SK-N-SH (cell line): ENCODE measurements around the gene SH3TC1. TPM values are rescaled to one million over a fixed set of nuclear protein-coding genes. Genes with fewer than 3 reads are reported as not detected.

Experiments
- CTCF ChIA-PET: fragments of 300-600, 350-600 bp; formaldehyde crosslinking; extraction: SDS; loops from one replicate; lab custom pipeline; 2021; lab: Yijun Ruan, JAX
- POLR2A ChIA-PET: fragments of 350-600 bp; sonication (Branson Sonifier 250); formaldehyde crosslinking; extraction: SDS; loops from one replicate; lab custom pipeline; 2020; ENCODE audit warnings: antibody characterized with exemption, inconsistent platforms; lab: Yijun Ruan, JAX
- DNase-seq: peaks from one replicate; pipeline ENCODE4 v3.0.0; 2012
- H2AFZ ChIP-seq: fragments of 200-600 bp; sonication (generic); 2 replicates; pipeline ENCODE4 v1.8.1; 2016; ENCODE audit warnings: antibody characterized with exemption, mild to moderate bottlenecking, low read depth
- H3F3A ChIP-seq: fragments of 200-600 bp; sonication (generic); replicated peaks from 2 replicates; pipeline ENCODE3; 2016; ENCODE audit warnings: antibody characterized with exemption, mild to moderate bottlenecking; ENCODE audit not compliant: insufficient read depth
- H3K27ac ChIP-seq, 2 experiments: fragments of 200-500 bp in 1 of 2; fragments of 200-600 bp in 1 of 2; sonication (Bioruptor generic) in 1 of 2; sonication (generic), shearing (Covaris generic) in 1 of 2; 2 replicates each; pipeline versions ENCODE4 v1.5.1 to v1.6.1; 2014 to 2016; ENCODE audit warnings: low read depth in 2 of 2, inconsistent platforms in 1 of 2, low read length in 1 of 2, mild to moderate bottlenecking in 1 of 2, mixed read lengths in 1 of 2
- H3K27me3 ChIP-seq: fragments of 200-600 bp; sonication (generic), shearing (Covaris generic); 2 replicates; pipeline ENCODE4 v1.6.1; 2016; ENCODE audit warnings: mixed run types; ENCODE audit not compliant: insufficient read depth
- H3K36me3 ChIP-seq, 2 experiments: fragments of 200-500 bp in 1 of 2; fragments of 200-600 bp in 1 of 2; sonication (Bioruptor generic) in 1 of 2; sonication (generic) in 1 of 2; replicated peaks in 1 of 2; 2 replicates each; pipeline versions ENCODE3 to v1.5.1; 2014 to 2016; ENCODE audit warnings: low read length in 1 of 2, mild to moderate bottlenecking in 1 of 2; ENCODE audit not compliant: insufficient read depth in 2 of 2, control insufficient read depth in 1 of 2
- H3K4me1 ChIP-seq, 2 experiments: fragments of 200-500 bp in 1 of 2; fragments of 200-600 bp in 1 of 2; sonication (Bioruptor generic) in 1 of 2; sonication (generic), shearing (Covaris generic) in 1 of 2; 2 replicates each; pipeline versions ENCODE4 v1.5.1 to v1.6.1; 2014 to 2016; ENCODE audit warnings: low read depth in 1 of 2, low read length in 1 of 2, mixed run types in 1 of 2; ENCODE audit not compliant: insufficient read depth in 2 of 2, control insufficient read depth in 1 of 2
- H3K4me2 ChIP-seq: fragments of 200-600 bp; sonication (generic), shearing (Covaris generic); 2 replicates; pipeline ENCODE4 v1.6.1; 2017; ENCODE audit warnings: mixed run types
- H3K4me3 ChIP-seq, 2 experiments: fragments of 200-500 bp in 1 of 2; fragments of 200-600 bp in 1 of 2; sonication (Bioruptor generic) in 1 of 2; sonication (generic), shearing (Covaris generic) in 1 of 2; 2 replicates each; pipeline versions ENCODE4 v1.5.1 to v1.8.1; 2014 to 2016; ENCODE audit warnings: low read depth in 2 of 2, inconsistent platforms in 1 of 2, low read length in 1 of 2, mild to moderate bottlenecking in 1 of 2, mixed read lengths in 1 of 2, moderate library complexity in 1 of 2
- H3K79me2 ChIP-seq: fragments of 200-600 bp; sonication (generic); 2 replicates; pipeline ENCODE4 v1.8.1; 2017; ENCODE audit warnings: mild to moderate bottlenecking; ENCODE audit not compliant: insufficient read depth
- H3K9ac ChIP-seq: fragments of 200-600 bp; sonication (generic); 2 replicates; pipeline ENCODE4 v1.6.1; 2017; ENCODE audit warnings: mixed run types
- H3K9me2 ChIP-seq: fragments of 200-600 bp; sonication (generic); 2 replicates; pipeline ENCODE4 v1.6.1; 2017; ENCODE audit warnings: mixed run types
- H3K9me3 ChIP-seq: fragments of 200-600 bp; sonication (generic); 2 replicates; pipeline ENCODE4 v1.6.1; 2017; ENCODE audit warnings: mixed run types, mild to moderate bottlenecking, moderate library complexity
- H4K20me1 ChIP-seq: fragments of 200-600 bp; sonication (generic); 2 replicates; pipeline ENCODE4 v1.6.1; 2017; ENCODE audit warnings: mild to moderate bottlenecking, mixed run types; ENCODE audit not compliant: insufficient read depth
- EZH2phosphoT487 ChIP-seq: fragments of 200-600 bp; sonication (generic); IDR thresholded peaks from 2 replicates; pipeline ENCODE4 v1.6.1; 2017; ENCODE audit warnings: low read depth, mixed run types, mild to moderate bottlenecking, antibody characterized with exemption, moderate library complexity, borderline replicate concordance
- FOSL2 ChIP-seq: IDR thresholded peaks from 2 replicates; pipeline ENCODE4 v1.4.0; 2012; ENCODE audit warnings: low read depth, mild to moderate bottlenecking, moderate library complexity, borderline replicate concordance
- FOXM1 ChIP-seq: IDR thresholded peaks from 2 replicates; pipeline ENCODE4 v1.4.0; 2012; ENCODE audit warnings: low read depth, mild to moderate bottlenecking
- MEF2A ChIP-seq: IDR thresholded peaks from 2 replicates; pipeline ENCODE4 v1.4.0; 2012; ENCODE audit warnings: low read depth, borderline replicate concordance
- NRF1 ChIP-seq: IDR thresholded peaks from 2 replicates; pipeline ENCODE4 v1.6.1; 2012; ENCODE audit warnings: low read depth, mild to moderate bottlenecking, low read length
- POLR2AphosphoS5 ChIP-seq: IDR thresholded peaks from 2 replicates; pipeline ENCODE4 v1.6.1; 2012; ENCODE audit warnings: low read depth, low read length
- RAD21 ChIP-seq: IDR thresholded peaks from 2 replicates; pipeline ENCODE4 v1.6.1; 2012; ENCODE audit warnings: mild to moderate bottlenecking, low read length
- RXRA ChIP-seq: IDR thresholded peaks from 2 replicates; pipeline ENCODE4 v1.4.0; 2012; ENCODE audit warnings: low read depth, mild to moderate bottlenecking, borderline replicate concordance
- TAF1 ChIP-seq: IDR thresholded peaks from 2 replicates; pipeline ENCODE4 v1.6.1; 2012; ENCODE audit warnings: low read depth, mild to moderate bottlenecking, low read length, moderate library complexity, borderline replicate concordance
- TCF12 ChIP-seq: IDR thresholded peaks from 2 replicates; pipeline ENCODE4 v1.4.0; 2012
- YY1 ChIP-seq: IDR thresholded peaks from 2 replicates; pipeline ENCODE4 v1.4.0; 2012; ENCODE audit warnings: low read depth, mild to moderate bottlenecking
- WGBS: methylation state at CpG from one replicate; pipeline ENCODE4 v1.1.6; 2017; ENCODE audit warnings: low lambda C conversion rate; 5-methylcytosine and 5-hydroxymethylcytosine counted together
- polyA plus RNA-seq, 3 experiments: library from polyadenylated mRNA; depleted of rRNA; stranded (reverse); fragments of >200 nt; gene quantifications; 2 replicates each; pipeline ENCODE4 v1.2.3, GENCODE V29; 2012
- TF ChIP-seq, protein P1 (sequence below): IDR thresholded peaks from 2 replicates; pipeline ENCODE4 v1.4.0; 2012; ENCODE audit warnings: low read depth, borderline replicate concordance
- TF ChIP-seq, protein P2 (sequence below): fragments of 200-600 bp; sonication (generic); IDR thresholded peaks from 2 replicates; pipeline ENCODE4 v1.6.1; 2017; ENCODE audit warnings: antibody characterized with exemption, mild to moderate bottlenecking, moderate library complexity
- TF ChIP-seq, protein P3 (sequence below): IDR thresholded peaks from 2 replicates; pipeline ENCODE4 v1.4.0; 2012; ENCODE audit warnings: low read depth
- TF ChIP-seq, protein P4 (sequence below): fragments of 150-350 bp; IDR thresholded peaks from 2 replicates; pipeline ENCODE4 v1.6.1; 2016; ENCODE audit warnings: mild to moderate bottlenecking, low read depth, low read length

The SH3TC1 gene
- polyA plus RNA-seq, 1 of the 3 experiments (the other 2 are of a cell fraction), result 2.7 TPM

DNA sequence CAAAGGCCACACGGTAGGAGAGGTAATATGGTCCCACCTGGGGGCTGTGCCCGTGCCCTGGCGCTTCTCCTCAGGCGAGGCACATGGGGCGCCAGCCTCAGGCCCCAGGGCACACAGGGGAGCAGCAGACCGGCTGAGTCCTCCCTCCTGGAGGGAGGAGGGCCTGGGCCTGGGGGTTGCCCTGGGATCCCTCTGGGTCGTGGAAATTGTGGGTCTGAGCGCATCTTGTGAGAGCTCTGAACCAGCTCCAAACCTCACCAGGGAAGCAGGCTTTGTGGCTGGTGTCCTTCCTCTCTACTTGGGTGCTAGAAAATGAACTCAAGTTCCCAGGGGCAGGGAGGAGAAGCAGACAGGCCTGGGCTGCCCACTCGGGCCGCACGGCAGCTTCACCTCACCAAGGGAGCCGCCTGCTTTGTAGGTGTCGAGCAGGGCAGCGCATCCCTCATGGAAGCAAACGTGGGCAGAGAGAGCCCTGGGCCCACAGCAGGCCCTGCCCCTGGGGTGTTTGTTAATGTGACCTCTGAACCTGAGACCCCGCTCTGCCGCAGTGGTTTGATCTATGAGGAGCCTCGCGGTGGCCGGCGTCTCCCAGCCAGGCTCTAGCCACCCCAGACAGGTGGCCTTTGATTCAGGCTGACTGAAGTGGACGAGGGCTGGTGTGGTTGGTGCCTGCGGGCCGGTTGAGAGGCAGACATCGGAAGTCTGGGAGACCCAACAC is 81.2 kb downstream of the SH3TC1 start:
- TF ChIP-seq, protein P1, sequence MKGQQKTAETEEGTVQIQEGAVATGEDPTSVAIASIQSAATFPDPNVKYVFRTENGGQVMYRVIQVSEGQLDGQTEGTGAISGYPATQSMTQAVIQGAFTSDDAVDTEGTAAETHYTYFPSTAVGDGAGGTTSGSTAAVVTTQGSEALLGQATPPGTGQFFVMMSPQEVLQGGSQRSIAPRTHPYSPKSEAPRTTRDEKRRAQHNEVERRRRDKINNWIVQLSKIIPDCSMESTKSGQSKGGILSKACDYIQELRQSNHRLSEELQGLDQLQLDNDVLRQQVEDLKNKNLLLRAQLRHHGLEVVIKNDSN, result no peak
- no peak for TF ChIP-seq MEF2A
- TF ChIP-seq POLR2AphosphoS5, result no peak
- TF ChIP-seq, protein P2, sequence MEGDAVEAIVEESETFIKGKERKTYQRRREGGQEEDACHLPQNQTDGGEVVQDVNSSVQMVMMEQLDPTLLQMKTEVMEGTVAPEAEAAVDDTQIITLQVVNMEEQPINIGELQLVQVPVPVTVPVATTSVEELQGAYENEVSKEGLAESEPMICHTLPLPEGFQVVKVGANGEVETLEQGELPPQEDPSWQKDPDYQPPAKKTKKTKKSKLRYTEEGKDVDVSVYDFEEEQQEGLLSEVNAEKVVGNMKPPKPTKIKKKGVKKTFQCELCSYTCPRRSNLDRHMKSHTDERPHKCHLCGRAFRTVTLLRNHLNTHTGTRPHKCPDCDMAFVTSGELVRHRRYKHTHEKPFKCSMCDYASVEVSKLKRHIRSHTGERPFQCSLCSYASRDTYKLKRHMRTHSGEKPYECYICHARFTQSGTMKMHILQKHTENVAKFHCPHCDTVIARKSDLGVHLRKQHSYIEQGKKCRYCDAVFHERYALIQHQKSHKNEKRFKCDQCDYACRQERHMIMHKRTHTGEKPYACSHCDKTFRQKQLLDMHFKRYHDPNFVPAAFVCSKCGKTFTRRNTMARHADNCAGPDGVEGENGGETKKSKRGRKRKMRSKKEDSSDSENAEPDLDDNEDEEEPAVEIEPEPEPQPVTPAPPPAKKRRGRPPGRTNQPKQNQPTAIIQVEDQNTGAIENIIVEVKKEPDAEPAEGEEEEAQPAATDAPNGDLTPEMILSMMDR, result no peak
- TF ChIP-seq YY1, result no peak
- no peak for TF ChIP-seq RAD21
- TF ChIP-seq, protein P3, sequence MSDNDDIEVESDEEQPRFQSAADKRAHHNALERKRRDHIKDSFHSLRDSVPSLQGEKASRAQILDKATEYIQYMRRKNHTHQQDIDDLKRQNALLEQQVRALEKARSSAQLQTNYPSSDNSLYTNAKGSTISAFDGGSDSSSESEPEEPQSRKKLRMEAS, result no peak
- TF ChIP-seq EZH2phosphoT487, result no peak
- TF ChIP-seq TCF12, result no peak
- no peak for TF ChIP-seq TAF1
- no peak for TF ChIP-seq NRF1
- TF ChIP-seq, protein P4, sequence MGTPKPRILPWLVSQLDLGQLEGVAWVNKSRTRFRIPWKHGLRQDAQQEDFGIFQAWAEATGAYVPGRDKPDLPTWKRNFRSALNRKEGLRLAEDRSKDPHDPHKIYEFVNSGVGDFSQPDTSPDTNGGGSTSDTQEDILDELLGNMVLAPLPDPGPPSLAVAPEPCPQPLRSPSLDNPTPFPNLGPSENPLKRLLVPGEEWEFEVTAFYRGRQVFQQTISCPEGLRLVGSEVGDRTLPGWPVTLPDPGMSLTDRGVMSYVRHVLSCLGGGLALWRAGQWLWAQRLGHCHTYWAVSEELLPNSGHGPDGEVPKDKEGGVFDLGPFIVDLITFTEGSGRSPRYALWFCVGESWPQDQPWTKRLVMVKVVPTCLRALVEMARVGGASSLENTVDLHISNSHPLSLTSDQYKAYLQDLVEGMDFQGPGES, result no peak
- no peak for TF ChIP-seq FOXM1
- no peak for TF ChIP-seq RXRA
- TF ChIP-seq FOSL2, result no peak
- Histone ChIP-seq H3K9me2 (no peaks in the 10 kb centered on the region), H3K9me3 (no peaks in the 10 kb centered on the region), H3K4me2 (no peak overlapping the region), H3K9ac (no peak overlapping the region), H3F3A (peaks cover 6% of the 10 kb centered on the region), H3K4me1 (peaks cover 23 to 34% of the 10 kb centered on the region in 2 experiments; a peak in 3 of 4 replicates), H3K36me3 (no peaks in the 10 kb centered on the region), H3K79me2 (no peaks in the 10 kb centered on the region), H2AFZ (no peak overlapping the region), H3K4me3 (no peak overlapping the region), H3K27ac (no peak overlapping the region), H3K27me3 (no peaks in the 10 kb centered on the region), H4K20me1 (no peaks in the 10 kb centered on the region)
- DNase-seq, result no peak
- WGBS, result 96% methylated on average over 11 of the region's 25 CpGs
- CTCF ChIA-PET, result interaction anchor here (1.0 kb wide), 1 partner anchor 104 kb away, joined by 3 read pairs; no protein-coding TSS in a partner anchor
- POLR2A ChIA-PET, result no interaction called here
